Astrocyte of the hippocampus (primary cell): ENCODE results near the gene EPDR1.

ENCODE experiments used
- DNase-seq: peaks from one replicate; pipeline ENCODE4 v3.0.0; 2011; ENCODE audit warnings: low read depth, low spot score

EPDR1 gene

GRCh38 chr7:37977243-37977642 is 56.8 kb downstream of the EPDR1 start:
- DNase-seq = no peak

GRCh38 chr7:37981664-37982063 is 61.2 kb downstream of the EPDR1 start:
- no peak for DNase-seq

GRCh38 chr7:37982423-37982822 is 62.0 kb downstream of the EPDR1 start:
- peak; percentile 74 for DNase-seq

GRCh38 chr7:37984750-37985390 is 64.4 kb downstream of the EPDR1 start:
- no peak for DNase-seq

GRCh38 chr7:37986908-37987330 is 66.5 kb downstream of the EPDR1 start:
- DNase-seq = peak; percentile 71

- DNase-seq = peak; percentile 74
These were observed 67.3 kb downstream of the EPDR1 start for GRCh38 chr7:37987732-37988131.

GRCh38 chr7:37988721-37989650 is 68.5 kb downstream of the EPDR1 start:
- no peak for DNase-seq

- no peak for DNase-seq
These were observed 69.9 kb downstream of the EPDR1 start for GRCh38 chr7:37990337-37990736.

GRCh38 chr7:37993060-37993501 is 72.6 kb downstream of the EPDR1 start:
- DNase-seq = no peak

- no peak for DNase-seq
These were observed 79.2 kb downstream of the EPDR1 start for GRCh38 chr7:37999673-38000072.

- no peak for DNase-seq
These were observed 79.8 kb downstream of the EPDR1 start for GRCh38 chr7:38000272-38000671.
